Measurements from ENCODE around the gene ADAM19.

The ADAM19 gene

DNA sequence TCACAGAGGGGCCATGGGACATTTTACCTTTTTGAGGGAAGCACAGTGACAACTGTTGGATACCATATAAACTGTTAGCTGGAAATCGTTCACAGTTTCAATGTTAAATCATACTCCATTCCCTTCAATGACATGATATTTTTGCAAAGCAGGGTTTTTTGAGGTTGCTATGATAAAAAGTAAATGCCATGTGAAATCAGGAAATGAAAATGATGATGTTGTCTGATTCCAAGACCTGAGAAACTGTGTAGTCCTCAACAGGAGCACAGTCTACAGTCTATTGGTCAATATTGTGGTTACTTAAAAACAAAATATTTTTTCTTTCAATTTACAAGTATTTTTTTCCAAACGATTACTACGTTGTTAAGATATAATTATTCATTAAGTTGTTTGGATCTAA lies 24.0 kb upstream of the ADAM19 start:
- no peak overlapping the region for H3K4me3 ChIP-seq (ENCODE audit: low read depth, low read length)
- TF ChIP-seq, protein P1, sequence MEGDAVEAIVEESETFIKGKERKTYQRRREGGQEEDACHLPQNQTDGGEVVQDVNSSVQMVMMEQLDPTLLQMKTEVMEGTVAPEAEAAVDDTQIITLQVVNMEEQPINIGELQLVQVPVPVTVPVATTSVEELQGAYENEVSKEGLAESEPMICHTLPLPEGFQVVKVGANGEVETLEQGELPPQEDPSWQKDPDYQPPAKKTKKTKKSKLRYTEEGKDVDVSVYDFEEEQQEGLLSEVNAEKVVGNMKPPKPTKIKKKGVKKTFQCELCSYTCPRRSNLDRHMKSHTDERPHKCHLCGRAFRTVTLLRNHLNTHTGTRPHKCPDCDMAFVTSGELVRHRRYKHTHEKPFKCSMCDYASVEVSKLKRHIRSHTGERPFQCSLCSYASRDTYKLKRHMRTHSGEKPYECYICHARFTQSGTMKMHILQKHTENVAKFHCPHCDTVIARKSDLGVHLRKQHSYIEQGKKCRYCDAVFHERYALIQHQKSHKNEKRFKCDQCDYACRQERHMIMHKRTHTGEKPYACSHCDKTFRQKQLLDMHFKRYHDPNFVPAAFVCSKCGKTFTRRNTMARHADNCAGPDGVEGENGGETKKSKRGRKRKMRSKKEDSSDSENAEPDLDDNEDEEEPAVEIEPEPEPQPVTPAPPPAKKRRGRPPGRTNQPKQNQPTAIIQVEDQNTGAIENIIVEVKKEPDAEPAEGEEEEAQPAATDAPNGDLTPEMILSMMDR (IDR thresholded peaks at IDR 0.05; ENCODE audit: low read depth, low read length) = no peak
- H3K27ac ChIP-seq = no peak overlapping the region

DNA sequence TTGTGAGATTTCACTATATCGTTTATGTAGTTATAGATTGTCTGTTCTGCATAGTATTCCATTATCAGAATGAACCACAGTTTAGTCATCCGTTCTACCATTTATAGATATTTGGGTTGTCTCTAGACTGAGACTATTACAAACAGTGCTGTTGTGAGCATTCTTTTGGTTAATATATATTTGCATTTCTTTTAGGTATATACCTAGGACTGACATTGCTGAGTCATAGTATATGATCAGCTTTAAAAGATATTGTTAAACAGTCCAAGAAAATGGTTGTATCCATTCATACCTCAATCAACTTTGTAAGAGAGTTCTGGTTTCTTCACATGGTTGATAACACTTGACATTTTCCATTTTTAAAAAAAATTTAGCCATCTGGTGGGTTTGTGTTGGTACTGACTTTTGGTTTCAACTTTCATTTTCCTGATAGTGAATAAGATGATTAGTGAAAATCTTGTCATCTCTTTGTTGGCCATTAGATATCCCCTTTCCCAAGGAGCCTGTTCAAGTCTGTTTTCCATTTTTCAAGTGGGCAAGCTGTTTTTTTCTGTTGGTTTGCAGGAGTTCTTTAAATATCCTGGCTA lies 22.9 kb upstream of the ADAM19 start:
- H3K4me3 ChIP-seq (ENCODE audit: low read depth, low read length) = no peak overlapping the region
- TF ChIP-seq, protein P1 (IDR thresholded peaks at IDR 0.05; ENCODE audit: low read depth, low read length) = no peak
- H3K27ac ChIP-seq = no peak overlapping the region
- no peaks in the 10 kb centered on the region for H3K9me3 ChIP-seq (ENCODE audit: severe bottlenecking)
- H3K36me3 ChIP-seq = no peaks in the 10 kb centered on the region
- DNase-seq = no peak
- no peaks in the 10 kb centered on the region for H3K27me3 ChIP-seq (ENCODE audit: insufficient read depth, low read depth, severe bottlenecking)

More for the DNA sequence above, 24.0 kb upstream of the ADAM19 start:
- H3K9me3 ChIP-seq (ENCODE audit: severe bottlenecking) = no peaks in the 10 kb centered on the region
- H3K27me3 ChIP-seq (ENCODE audit: insufficient read depth, low read depth, severe bottlenecking) = no peaks in the 10 kb centered on the region
- DNase-seq = no peak
- no peaks in the 10 kb centered on the region for H3K36me3 ChIP-seq

DNA sequence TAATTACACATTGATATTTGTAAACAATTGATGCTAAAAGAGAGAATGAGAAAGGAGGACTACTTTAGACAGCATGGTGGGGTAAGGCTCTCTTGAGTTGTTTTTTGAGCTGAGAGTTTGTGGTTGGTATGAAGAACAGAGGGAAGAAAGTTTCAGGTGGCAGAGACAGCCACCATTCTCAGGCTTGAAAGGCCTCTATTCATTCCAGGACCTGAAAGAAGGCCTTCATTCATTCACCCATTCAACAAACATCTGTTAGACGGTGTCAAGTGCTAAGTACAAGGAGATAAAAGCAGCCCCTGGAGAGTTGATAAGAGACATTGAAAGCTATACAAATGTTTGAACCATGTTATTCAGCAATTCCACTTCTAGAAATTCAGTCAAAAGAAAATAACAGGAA lies 21.7 kb upstream of the ADAM19 start:
- H3K36me3 ChIP-seq = no peaks in the 10 kb centered on the region
- TF ChIP-seq, protein P1 (IDR thresholded peaks at IDR 0.05; ENCODE audit: low read depth, low read length) = no peak
- no peaks in the 10 kb centered on the region for H3K9me3 ChIP-seq (ENCODE audit: severe bottlenecking)
- DNase-seq = no peak
- no peaks in the 10 kb centered on the region for H3K27me3 ChIP-seq (ENCODE audit: insufficient read depth, low read depth, severe bottlenecking)
- H3K4me3 ChIP-seq (ENCODE audit: low read depth, low read length) = no peak overlapping the region
- no peak overlapping the region for H3K27ac ChIP-seq

DNA sequence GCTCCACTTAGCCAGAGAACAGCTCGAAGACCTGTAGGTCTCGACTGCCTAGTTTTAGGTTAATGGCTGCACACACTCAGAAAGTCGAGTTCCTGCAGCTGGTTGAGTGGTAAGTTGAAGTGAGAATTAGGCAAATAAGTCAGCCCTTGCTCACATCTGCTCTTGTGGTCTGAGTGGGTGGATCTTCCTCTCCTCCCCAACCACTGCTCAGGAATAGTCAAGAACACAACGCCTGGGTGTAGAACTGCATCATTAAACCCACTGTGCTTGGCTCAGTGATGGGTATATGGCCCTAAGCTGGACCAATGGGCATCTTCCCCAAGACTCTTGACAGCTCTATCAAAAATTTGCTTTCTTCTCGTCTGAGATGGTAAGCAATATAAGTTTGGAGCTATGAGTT lies 20.9 kb upstream of the ADAM19 start:
- no peak for DNase-seq
- no peaks in the 10 kb centered on the region for H3K27me3 ChIP-seq (ENCODE audit: insufficient read depth, low read depth, severe bottlenecking)
- no peak overlapping the region for H3K27ac ChIP-seq
- H3K36me3 ChIP-seq = no peaks in the 10 kb centered on the region
- H3K4me3 ChIP-seq (ENCODE audit: low read depth, low read length) = no peak overlapping the region
- no peaks in the 10 kb centered on the region for H3K9me3 ChIP-seq (ENCODE audit: severe bottlenecking)
- TF ChIP-seq, protein P1 (IDR thresholded peaks at IDR 0.05; ENCODE audit: low read depth, low read length) = no peak

DNA sequence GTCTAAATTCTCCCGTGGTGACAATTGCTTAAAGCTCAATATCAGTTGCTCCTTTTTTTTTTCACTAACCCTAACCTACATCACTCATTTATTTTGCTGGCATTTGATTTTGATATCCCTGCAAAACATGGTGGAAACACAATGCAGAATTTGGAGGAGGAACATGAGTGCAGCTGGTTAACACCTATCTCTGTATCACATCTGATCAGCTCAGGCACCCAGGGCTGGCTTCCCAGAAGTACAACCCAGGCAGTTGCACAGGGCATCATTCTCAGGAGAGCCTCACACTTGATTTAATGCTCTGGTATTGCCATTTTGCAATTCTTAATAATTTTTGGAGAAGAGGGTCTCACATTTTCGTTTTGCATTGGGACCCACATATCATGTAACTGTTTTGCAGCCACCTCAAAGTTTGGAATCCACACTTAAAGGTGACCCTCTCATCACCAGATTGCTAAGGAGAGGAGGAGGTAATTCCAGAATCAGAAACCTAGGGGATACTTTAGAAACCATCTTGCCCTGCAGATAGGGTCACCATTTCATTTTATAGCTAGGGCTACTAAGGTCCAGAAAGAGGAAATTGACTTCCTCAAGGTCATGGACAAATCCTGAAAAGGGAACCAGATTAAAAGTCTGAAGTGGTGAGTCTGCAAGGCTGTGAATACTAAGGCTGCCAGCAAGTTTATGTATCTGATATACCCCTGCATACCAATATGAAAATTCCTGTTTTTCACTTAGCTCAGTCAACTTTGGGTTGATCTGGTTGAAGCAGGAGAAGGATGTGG lies 19.3 kb upstream of the ADAM19 start:
- no peak overlapping the region for H3K4me3 ChIP-seq (ENCODE audit: low read depth, low read length)
- no peaks in the 10 kb centered on the region for H3K36me3 ChIP-seq
- H3K9me3 ChIP-seq (ENCODE audit: severe bottlenecking) = no peaks in the 10 kb centered on the region
- TF ChIP-seq, protein P1 (IDR thresholded peaks at IDR 0.05; ENCODE audit: low read depth, low read length) = no peak
- H3K27ac ChIP-seq = no peak overlapping the region
- no peak for DNase-seq
- H3K27me3 ChIP-seq (ENCODE audit: insufficient read depth, low read depth, severe bottlenecking) = no peaks in the 10 kb centered on the region

All from WERI-Rb-1 (cell line).